ENCODE results near the gene LRRC61. TPM values are rescaled to one million over a fixed set of nuclear protein-coding genes. Genes with fewer than 3 reads are reported as not detected.
A peak's percentile ranks its signal among the peaks of the same experiment; 100 is the strongest.

LRRC61 gene
- total and polyA plus RNA-seq, 2 experiments from 2014 or later, result 34.7 to 75.2 TPM

DNA sequence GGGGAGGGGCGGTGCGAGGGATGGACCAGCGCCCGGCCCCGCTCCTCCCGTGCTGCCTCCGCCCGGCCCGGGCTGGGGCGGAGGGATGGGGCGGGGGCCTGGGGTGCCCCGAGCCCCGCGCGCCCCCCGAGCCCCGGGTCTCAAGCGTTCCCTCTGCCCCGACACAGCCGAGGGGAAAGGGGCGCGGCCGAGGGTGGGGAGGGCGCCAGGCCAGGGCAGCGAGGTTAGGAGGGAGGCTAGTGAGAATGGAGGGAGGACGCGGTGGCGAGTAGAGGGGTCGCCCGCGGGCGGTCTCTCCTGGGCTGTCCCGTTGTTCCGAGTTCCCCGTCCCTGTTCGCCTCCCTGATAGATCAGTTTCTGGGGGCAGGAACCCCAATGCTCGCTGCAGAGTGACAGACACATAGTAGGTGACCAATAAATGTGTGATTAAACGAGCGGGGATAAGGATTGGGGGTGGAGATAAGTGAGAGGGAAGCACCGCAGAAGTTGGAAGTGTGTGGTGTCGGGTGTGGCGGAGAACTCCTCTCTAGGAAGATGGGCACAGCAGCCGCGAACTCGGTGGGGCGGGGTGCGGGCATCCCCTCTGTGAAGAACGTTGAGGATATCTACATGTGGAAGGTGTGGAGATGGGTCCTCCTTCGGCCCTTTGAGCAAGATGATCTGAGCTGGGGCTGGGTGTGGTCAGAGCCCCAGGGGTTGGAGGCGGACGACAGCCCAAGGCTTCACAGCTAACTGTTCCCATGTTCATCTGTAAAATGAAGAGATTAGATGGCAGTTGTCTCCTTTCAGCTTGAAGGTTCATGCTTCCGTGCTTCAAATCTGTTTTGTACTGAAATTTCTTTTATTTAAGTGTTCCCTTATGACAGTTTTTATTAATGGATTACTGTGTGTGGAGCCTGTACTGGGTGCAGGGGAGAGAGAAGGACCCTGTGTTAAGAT is 56.6 kb downstream of the LRRC61 start:
- Mint-ChIP-seq H3K36me3 (ENCODE audit: low read depth) (peaks cover 14% of the 10 kb centered on the region), H3K9me3 (no peaks in the 10 kb centered on the region), H3K4me3 (peak overlapping the region; percentile 88), H3K4me1 (peaks cover 78% of the 10 kb centered on the region), H3K27ac (peak overlapping the region; percentile 86), H3K27me3 (ENCODE audit: insufficient read depth, low read depth, poor library complexity) (peaks cover 29% of the 10 kb centered on the region)
- H4K20me1 ChIP-seq (replicated peaks; ENCODE audit: insufficient read depth), result no peaks in the 10 kb centered on the region; the same call in none of the 2 replicates
- peaks cover 50% of the 10 kb centered on the region for H3F3A ChIP-seq (replicated peaks; ENCODE audit: low read depth)
- H3K36me3 ChIP-seq (ENCODE audit: insufficient read depth), result no peaks in the 10 kb centered on the region
- 0 out of 2 replicates have a peak overlapping the region, but pooled peaks have one; percentile 28 for H2AFZ ChIP-seq
- H3K4me2 ChIP-seq, result peak overlapping the region; percentile 98
- no peak for DNase-seq (ENCODE audit: low spot score)
- H3K4me3 ChIP-seq, result peak overlapping the region; percentile 98
- peaks cover 68% of the 10 kb centered on the region for H3K4me1 ChIP-seq (ENCODE audit: insufficient read depth)
- peak overlapping the region; percentile 93 for H3K27ac ChIP-seq (ENCODE audit: low read depth)
- no peaks in the 10 kb centered on the region for H3K27me3 ChIP-seq (ENCODE audit: insufficient read depth)
- TF ChIP-seq, protein P1, sequence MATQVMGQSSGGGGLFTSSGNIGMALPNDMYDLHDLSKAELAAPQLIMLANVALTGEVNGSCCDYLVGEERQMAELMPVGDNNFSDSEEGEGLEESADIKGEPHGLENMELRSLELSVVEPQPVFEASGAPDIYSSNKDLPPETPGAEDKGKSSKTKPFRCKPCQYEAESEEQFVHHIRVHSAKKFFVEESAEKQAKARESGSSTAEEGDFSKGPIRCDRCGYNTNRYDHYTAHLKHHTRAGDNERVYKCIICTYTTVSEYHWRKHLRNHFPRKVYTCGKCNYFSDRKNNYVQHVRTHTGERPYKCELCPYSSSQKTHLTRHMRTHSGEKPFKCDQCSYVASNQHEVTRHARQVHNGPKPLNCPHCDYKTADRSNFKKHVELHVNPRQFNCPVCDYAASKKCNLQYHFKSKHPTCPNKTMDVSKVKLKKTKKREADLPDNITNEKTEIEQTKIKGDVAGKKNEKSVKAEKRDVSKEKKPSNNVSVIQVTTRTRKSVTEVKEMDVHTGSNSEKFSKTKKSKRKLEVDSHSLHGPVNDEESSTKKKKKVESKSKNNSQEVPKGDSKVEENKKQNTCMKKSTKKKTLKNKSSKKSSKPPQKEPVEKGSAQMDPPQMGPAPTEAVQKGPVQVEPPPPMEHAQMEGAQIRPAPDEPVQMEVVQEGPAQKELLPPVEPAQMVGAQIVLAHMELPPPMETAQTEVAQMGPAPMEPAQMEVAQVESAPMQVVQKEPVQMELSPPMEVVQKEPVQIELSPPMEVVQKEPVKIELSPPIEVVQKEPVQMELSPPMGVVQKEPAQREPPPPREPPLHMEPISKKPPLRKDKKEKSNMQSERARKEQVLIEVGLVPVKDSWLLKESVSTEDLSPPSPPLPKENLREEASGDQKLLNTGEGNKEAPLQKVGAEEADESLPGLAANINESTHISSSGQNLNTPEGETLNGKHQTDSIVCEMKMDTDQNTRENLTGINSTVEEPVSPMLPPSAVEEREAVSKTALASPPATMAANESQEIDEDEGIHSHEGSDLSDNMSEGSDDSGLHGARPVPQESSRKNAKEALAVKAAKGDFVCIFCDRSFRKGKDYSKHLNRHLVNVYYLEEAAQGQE (IDR thresholded peaks at IDR 0.05; ENCODE audit: unreplicated experiment), result no peak
- no peak for TF ChIP-seq JUNB (IDR thresholded peaks at IDR 0.05; ENCODE audit: unreplicated experiment)
- TF ChIP-seq, protein P2, sequence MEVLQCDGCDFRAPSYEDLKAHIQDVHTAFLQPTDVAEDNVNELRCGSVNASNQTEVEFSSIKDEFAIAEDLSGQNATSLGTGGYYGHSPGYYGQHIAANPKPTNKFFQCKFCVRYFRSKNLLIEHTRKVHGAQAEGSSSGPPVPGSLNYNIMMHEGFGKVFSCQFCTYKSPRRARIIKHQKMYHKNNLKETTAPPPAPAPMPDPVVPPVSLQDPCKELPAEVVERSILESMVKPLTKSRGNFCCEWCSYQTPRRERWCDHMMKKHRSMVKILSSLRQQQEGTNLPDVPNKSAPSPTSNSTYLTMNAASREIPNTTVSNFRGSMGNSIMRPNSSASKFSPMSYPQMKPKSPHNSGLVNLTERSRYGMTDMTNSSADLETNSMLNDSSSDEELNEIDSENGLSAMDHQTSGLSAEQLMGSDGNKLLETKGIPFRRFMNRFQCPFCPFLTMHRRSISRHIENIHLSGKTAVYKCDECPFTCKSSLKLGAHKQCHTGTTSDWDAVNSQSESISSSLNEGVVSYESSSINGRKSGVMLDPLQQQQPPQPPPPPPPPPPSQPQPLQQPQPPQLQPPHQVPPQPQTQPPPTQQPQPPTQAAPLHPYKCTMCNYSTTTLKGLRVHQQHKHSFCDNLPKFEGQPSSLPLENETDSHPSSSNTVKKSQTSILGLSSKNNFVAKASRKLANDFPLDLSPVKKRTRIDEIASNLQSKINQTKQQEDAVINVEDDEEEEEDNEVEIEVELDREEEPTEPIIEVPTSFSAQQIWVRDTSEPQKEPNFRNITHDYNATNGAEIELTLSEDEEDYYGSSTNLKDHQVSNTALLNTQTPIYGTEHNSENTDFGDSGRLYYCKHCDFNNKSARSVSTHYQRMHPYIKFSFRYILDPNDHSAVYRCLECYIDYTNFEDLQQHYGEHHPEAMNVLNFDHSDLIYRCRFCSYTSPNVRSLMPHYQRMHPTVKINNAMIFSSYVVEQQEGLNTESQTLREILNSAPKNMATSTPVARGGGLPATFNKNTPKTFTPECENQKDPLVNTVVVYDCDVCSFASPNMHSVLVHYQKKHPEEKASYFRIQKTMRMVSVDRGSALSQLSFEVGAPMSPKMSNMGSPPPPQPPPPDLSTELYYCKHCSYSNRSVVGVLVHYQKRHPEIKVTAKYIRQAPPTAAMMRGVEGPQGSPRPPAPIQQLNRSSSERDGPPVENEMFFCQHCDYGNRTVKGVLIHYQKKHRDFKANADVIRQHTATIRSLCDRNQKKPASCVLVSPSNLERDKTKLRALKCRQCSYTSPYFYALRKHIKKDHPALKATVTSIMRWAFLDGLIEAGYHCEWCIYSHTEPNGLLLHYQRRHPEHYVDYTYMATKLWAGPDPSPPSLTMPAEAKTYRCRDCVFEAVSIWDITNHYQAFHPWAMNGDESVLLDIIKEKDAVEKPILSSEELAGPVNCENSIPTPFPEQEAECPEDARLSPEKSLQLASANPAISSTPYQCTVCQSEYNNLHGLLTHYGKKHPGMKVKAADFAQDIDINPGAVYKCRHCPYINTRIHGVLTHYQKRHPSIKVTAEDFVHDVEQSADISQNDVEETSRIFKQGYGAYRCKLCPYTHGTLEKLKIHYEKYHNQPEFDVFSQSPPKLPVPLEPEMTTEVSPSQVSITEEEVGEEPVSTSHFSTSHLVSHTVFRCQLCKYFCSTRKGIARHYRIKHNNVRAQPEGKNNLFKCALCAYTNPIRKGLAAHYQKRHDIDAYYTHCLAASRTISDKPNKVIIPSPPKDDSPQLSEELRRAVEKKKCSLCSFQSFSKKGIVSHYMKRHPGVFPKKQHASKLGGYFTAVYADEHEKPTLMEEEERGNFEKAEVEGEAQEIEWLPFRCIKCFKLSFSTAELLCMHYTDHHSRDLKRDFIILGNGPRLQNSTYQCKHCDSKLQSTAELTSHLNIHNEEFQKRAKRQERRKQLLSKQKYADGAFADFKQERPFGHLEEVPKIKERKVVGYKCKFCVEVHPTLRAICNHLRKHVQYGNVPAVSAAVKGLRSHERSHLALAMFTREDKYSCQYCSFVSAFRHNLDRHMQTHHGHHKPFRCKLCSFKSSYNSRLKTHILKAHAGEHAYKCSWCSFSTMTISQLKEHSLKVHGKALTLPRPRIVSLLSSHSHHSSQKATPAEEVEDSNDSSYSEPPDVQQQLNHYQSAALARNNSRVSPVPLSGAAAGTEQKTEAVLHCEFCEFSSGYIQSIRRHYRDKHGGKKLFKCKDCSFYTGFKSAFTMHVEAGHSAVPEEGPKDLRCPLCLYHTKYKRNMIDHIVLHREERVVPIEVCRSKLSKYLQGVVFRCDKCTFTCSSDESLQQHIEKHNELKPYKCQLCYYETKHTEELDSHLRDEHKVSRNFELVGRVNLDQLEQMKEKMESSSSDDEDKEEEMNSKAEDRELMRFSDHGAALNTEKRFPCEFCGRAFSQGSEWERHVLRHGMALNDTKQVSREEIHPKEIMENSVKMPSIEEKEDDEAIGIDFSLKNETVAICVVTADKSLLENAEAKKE (CRISPR knock-in tag; IDR thresholded peaks at IDR 0.05), result no peak
- TF ChIP-seq CREB1 (CRISPR knock-in tag; IDR thresholded peaks at IDR 0.05; ENCODE audit: low read depth), result no peak
- TF ChIP-seq EZH2 (IDR thresholded peaks at IDR 0.05; ENCODE audit: low read depth, unreplicated experiment), result no peak
- 0 out of 2 replicates have a peak, but pooled peaks have one; percentile 9 for TF ChIP-seq POLR2AphosphoS5 (IDR thresholded peaks at IDR 0.05; ENCODE audit: low read depth)
- H3K79me2 ChIP-seq (replicated peaks; ENCODE audit: insufficient read depth), result peaks cover 46% of the 10 kb centered on the region
- peak; percentile 0 for ATAC-seq
- H3K9me2 ChIP-seq (ENCODE audit: insufficient read depth), result no peaks in the 10 kb centered on the region
